Subcutaneous abdominal adipose tissue (tissue), 5 donors: Measurements from ENCODE around the gene MDP1.

Experiments
- H3K27ac ChIP-seq: one replicate; pipeline ENCODE4 v1.7.0; 2013; ENCODE audit warnings: low read depth, mild to moderate bottlenecking, inconsistent platforms, low read length, moderate library complexity
- H3K27me3 ChIP-seq, 5 donors: one replicate each; pipeline ENCODE4 v1.7.0; 2013; ENCODE audit warnings: low read length in 5 of 5, inconsistent platforms in 1 of 5; ENCODE audit not compliant: control insufficient read depth in 5 of 5, insufficient read depth in 4 of 5
- H3K36me3 ChIP-seq, 5 donors: one replicate each; pipeline ENCODE4 v1.7.0; 2013; ENCODE audit warnings: low read length in 5 of 5; ENCODE audit not compliant: control insufficient read depth in 5 of 5, insufficient read depth in 5 of 5
- H3K4me1 ChIP-seq, 5 donors: one replicate each; pipeline ENCODE4 v1.7.0; 2013; ENCODE audit warnings: low read length in 5 of 5, mild to moderate bottlenecking in 3 of 5, moderate library complexity in 1 of 5; ENCODE audit not compliant: control insufficient read depth in 5 of 5, insufficient read depth in 5 of 5
- H3K4me3 ChIP-seq, 5 donors: one replicate each; pipeline ENCODE4 v1.7.0; 2013; ENCODE audit warnings: low read length in 5 of 5, low read depth in 1 of 5
- H3K9ac ChIP-seq, 5 donors: one replicate each; pipeline ENCODE4 v1.7.0; 2013; ENCODE audit warnings: low read length in 5 of 5, mild to moderate bottlenecking in 4 of 5, moderate library complexity in 3 of 5
- H3K9me3 ChIP-seq, 5 donors: one replicate each; pipeline ENCODE4 v1.7.0; 2013; ENCODE audit warnings: low read length in 5 of 5; ENCODE audit not compliant: control insufficient read depth in 5 of 5
- donor health status: healthy.
- donor health status: healthy.
- donor health status: healthy.
- donor health status: healthy.
- donor health status: healthy.

The MDP1 gene

GRCh38 chr14:24189460-24189859 is 26.4 kb downstream of the MDP1 start:
- Histone ChIP-seq H3K27ac (peak overlapping the region; percentile 74), H3K27me3 (no peaks in the 10 kb centered on the region), H3K9me3 (no peaks in the 10 kb centered on the region), H3K4me1 (peaks cover 7 to 27% (median 24%) of the 10 kb centered on the region in 5 donors), H3K4me3 (no peak overlapping the region), H3K9ac (no peak overlapping the region), H3K36me3 (peaks cover 5 to 59% (median 45%) of the 10 kb centered on the region in 5 donors)

DNA sequence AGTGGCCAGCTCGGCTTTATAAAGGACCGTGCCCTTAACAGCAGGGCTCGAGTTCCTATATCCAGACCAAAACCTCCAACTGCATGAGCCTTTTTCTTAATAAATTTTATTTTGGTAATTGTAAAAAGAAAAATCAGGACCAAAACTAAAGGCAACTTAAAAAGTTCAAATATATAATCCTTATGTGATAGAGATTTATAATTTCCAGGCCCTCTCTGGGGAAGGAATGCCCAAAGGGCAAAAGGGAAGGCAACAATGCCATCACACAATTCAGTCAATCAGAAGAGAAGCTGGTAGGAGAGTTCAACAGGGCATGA is 26.8 kb downstream of the MDP1 start:
- Histone ChIP-seq H3K27ac (peak overlapping the region; percentile 74), H3K9ac (peak overlapping the region in 1 of 5 donors; percentile 78), H3K4me3 (peak overlapping the region in 3 of 5 donors; percentile 74 to 76 (median 74)), H3K4me1 (peaks cover 6 to 22% (median 20%) of the 10 kb centered on the region in 5 donors), H3K9me3 (no peaks in the 10 kb centered on the region), H3K27me3 (no peaks in the 10 kb centered on the region), H3K36me3 (peaks cover 5 to 63% (median 50%) of the 10 kb centered on the region in 5 donors)

DNA sequence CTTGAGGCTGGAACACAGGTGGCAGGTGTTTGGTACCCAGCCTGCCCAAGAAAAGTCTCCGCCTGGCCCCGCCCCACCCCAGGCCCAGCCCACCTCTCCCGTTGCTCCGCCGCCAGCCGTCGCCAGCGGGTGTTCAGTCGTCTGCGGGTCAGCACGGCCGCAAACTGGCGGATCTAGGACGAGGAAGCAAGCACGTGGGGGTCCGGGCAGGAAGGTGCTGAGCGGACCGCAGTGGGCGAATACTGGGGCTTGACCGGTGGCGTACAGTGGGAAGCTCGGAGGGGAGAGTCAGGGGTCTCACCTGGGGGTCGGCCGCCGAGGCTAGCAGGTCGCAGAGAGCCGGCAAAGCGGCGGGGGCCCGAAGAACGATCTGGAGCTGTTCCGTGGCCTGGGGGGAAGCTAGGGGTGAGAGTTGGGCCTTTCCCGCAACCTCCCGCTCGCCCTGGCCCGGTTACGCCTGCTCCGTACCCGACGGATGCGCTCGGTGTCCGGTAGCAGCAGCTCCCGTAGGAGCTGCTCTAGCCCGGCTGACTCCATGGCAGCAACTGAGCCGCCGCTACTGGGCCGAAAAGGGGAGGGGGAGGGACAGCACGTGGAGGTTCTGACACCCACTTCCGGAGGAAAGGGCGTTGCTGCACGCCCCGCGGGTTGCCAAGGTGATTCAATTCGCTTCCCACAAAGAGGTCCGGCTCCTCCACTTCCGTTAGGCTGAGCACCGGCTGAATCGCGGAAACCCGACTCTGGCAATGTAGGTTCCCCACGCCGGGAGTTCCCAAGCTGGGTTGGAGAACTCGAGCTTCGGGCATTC is 27.4 kb downstream of the MDP1 start, which contains the start of gene IPO4:
TSS of gene IPO4 (minus strand) at position 566 of the 808 bp plus-strand sequence. CDS start at position 537, 29 bp downstream.
- no peaks in the 10 kb centered on the region for H3K9me3 ChIP-seq
- H3K4me3 ChIP-seq = peak within 1 kb of the TSS; percentile 68 to 78 (median 74)
- H3K9ac ChIP-seq = peak within 1 kb of the TSS; percentile 56 to 83 (median 78)
- H3K36me3 ChIP-seq = peaks cover 5 to 68% (median 54%) of the 10 kb centered on the region in 5 donors
- H3K27ac ChIP-seq = peak within 1 kb of the TSS; percentile 74
- H3K4me1 ChIP-seq = peaks cover 6 to 20% (median 19%) of the 10 kb centered on the region in 5 donors
- no peaks in the 10 kb centered on the region for H3K27me3 ChIP-seq

DNA sequence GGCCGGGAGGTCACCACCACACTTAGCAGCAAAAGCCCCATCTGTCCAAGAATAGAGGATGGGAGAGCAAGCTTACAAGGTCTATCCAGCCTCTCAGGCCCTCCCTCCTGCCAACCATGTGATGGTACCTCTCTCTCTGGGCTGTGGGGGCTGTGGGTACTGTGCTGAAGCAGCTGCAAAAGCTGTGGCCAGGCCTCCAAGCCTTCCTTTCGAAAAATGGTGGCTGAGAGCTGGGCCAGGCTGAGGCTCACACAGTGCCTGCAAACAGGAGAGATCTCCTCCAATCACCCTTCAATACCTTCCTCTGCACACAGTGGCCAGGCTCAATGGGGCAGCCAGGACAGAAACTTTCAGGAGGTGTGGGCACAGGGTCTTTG is 28.3 kb downstream of the MDP1 start:
- Histone ChIP-seq H3K36me3 (peaks cover 5 to 71% (median 57%) of the 10 kb centered on the region in 5 donors), H3K4me1 (peaks cover 6 to 20% (median 19%) of the 10 kb centered on the region in 5 donors), H3K4me3 (peak overlapping the region; percentile 68 to 78 (median 74)), H3K9ac (peak overlapping the region in 3 of 5 donors; percentile 5 to 83 (median 82)), H3K9me3 (no peaks in the 10 kb centered on the region), H3K27me3 (no peaks in the 10 kb centered on the region), H3K27ac (no peak overlapping the region)

DNA sequence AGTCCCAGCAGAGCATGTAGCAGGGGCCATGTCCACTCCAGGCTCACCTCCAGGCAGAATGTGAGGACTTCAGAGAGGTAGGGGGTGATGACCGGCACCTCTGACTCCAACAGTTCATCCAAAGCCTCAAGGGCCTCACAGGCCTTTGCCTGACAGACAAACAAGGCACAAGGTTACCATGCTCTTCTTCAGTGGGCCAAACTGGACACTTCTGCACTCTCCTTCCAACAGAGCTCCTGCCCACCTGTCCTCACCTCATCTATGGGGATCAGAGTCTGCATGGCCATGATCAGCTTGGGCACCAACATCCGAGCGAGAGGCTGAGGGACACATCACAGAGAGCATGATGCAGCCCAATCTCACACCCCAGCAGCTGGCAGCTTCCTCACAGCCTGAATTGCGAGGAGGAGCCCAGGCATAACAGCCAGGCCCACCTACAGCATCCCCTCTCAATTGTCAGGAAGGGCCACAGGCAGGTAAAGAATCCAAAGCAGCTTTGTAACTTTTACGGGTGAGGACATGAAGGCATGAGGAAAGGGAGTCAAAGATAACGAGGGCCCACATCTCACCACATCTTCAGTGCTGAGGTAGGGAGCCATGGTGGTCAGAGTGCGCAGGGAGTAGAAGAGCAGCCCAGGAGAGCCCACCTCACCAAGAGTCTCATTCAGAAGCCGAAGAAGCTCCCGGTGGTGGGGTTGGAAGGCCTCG is 28.9 kb downstream of the MDP1 start:
- Histone ChIP-seq H3K36me3 (peaks cover 5 to 71% (median 57%) of the 10 kb centered on the region in 5 donors), H3K27me3 (no peaks in the 10 kb centered on the region), H3K27ac (no peak overlapping the region), H3K4me3 (no peak overlapping the region), H3K4me1 (peaks cover 6 to 20% (median 19%) of the 10 kb centered on the region in 5 donors), H3K9me3 (no peaks in the 10 kb centered on the region), H3K9ac (no peak overlapping the region)

DNA sequence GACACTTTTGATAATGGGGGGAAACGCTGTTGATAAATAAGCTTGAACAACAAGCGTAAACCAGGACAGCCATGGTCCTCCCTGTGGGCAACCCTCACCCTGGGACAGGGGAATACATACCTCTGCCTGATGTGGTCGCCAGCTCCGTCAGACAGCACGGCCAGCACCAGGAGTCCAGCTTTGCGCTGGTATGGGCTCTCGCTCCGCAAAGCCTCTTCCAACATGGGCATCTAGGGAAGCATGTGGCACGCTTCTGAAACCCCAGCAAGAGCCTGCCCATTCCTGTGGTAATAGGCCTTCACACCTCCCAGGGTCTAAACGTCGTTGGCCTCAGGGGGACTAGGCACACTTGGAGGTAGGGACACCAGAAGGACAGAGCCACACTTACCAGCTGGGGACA is 30.1 kb downstream of the MDP1 start:
- Histone ChIP-seq H3K9me3 (no peaks in the 10 kb centered on the region), H3K36me3 (peaks cover 0 to 75% (median 65%) of the 10 kb centered on the region in 5 donors), H3K27ac (no peak overlapping the region), H3K27me3 (no peaks in the 10 kb centered on the region), H3K4me1 (peaks cover 6 to 20% (median 19%) of the 10 kb centered on the region in 5 donors), H3K4me3 (no peak overlapping the region), H3K9ac (no peak overlapping the region)

DNA sequence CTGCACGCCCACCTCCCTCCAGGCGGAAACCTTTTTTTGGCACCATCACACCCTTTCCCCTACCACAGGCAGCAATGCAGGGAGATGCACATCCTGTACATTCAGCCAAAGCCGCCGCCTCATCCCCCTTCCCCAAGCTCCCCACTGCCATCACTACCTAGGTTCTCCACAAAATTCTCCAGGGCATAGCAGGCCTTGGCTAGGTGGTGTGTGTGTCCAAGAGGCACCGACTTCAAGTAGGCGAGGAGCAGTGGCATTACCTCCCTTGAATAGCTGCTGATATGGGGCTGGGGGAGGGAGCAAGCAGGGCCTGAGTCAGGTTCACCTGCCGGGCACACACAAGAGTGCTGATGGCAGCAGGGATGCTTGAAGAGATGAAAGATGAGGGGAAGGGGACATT is 30.8 kb downstream of the MDP1 start:
- no peaks in the 10 kb centered on the region for H3K9me3 ChIP-seq
- peaks cover 6 to 20% (median 19%) of the 10 kb centered on the region in 5 donors for H3K4me1 ChIP-seq
- H3K36me3 ChIP-seq = peaks cover 0 to 76% (median 66%) of the 10 kb centered on the region in 5 donors
- no peaks in the 10 kb centered on the region for H3K27me3 ChIP-seq
- no peak overlapping the region for H3K27ac ChIP-seq
- H3K9ac ChIP-seq = no peak overlapping the region
- no peak overlapping the region for H3K4me3 ChIP-seq

GRCh38 chr14:24184104-24184970 is 31.5 kb downstream of the MDP1 start:
- H3K27ac ChIP-seq = no peak overlapping the region
- H3K27me3 ChIP-seq = no peaks in the 10 kb centered on the region
- H3K9me3 ChIP-seq = no peaks in the 10 kb centered on the region
- H3K4me3 ChIP-seq = no peak overlapping the region
- H3K4me1 ChIP-seq = peaks cover 6 to 20% (median 18%) of the 10 kb centered on the region in 5 donors
- peaks cover 0 to 81% (median 73%) of the 10 kb centered on the region in 5 donors for H3K36me3 ChIP-seq
- H3K9ac ChIP-seq = no peak overlapping the region

DNA sequence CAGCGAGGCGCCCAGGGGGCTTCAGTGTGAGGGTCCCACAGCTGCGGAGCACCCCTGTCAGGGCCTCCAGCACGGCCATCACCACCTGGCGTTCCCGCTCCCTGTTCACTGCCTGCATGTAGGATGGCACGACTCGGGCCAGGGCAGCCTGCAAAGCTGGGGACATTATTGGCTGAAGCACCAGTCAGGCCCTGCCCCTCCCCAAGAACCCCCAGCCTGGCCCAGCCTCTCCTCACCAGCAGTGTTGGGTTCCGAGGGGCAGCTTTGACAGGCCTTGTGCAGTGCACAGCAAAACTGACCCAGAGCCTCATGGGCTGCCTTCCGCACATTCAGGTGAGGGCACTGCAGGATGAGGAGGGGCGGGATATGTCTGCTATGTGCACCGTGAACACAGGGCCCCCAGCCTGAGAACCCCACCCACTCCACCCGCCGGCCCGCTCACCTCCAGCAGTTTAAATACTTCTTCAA is 32.8 kb downstream of the MDP1 start:
- H3K27ac ChIP-seq = no peak overlapping the region

More for the DNA sequence above, 32.8 kb downstream of the MDP1 start:
- peaks cover 0 to 94% (median 86%) of the 10 kb centered on the region in 5 donors for H3K36me3 ChIP-seq
- no peaks in the 10 kb centered on the region for H3K27me3 ChIP-seq
- no peak overlapping the region for H3K9ac ChIP-seq
- H3K4me1 ChIP-seq = peaks cover 4 to 8% (median 8%) of the 10 kb centered on the region in 5 donors
- no peaks in the 10 kb centered on the region for H3K9me3 ChIP-seq
- H3K4me3 ChIP-seq = no peak overlapping the region
